GM18951 (cell line): ENCODE data around the gene MED13L.

Experiments
- POLR2A ChIP-seq: IDR thresholded peaks from 4 replicates; pipeline ENCODE4 v1.6.1; 2011; ENCODE audit warnings: mild to moderate bottlenecking; ENCODE audit not compliant: insufficient read length, insufficient read depth; ENCODE audit errors: extremely low read depth
- in situ Hi-C: fragments of 300-500 bp; cut with MboI; formaldehyde crosslinking; loops from one replicate; pipeline ENCODE4 v1.12.0; 2022; ENCODE audit warnings: low sequenced_read_pairs, mixed read lengths, inconsistent platforms; ENCODE audit not compliant: unreplicated experiment

The MED13L gene

DNA sequence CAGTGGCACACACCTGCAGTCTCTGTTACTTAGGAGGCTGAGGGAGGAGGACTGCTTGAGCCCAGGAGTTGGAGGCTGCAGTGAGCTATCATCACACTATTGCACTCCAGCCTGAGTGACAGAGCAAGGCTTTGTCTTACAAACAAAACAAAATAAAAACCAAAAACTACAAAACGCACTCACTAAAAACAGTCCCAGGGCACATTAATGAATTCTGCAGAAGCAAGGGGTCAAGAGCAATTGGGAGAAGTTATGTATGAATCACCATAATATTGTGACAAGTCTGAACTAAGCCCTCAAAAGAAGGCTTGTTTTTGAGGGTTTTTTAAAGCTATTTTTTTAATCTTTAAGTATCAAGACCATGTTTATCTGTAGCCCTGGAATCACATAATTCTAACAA lies 201.1 kb downstream of the MED13L start:
- no peak for TF ChIP-seq POLR2A
- in situ Hi-C loops, result no loop called here

DNA sequence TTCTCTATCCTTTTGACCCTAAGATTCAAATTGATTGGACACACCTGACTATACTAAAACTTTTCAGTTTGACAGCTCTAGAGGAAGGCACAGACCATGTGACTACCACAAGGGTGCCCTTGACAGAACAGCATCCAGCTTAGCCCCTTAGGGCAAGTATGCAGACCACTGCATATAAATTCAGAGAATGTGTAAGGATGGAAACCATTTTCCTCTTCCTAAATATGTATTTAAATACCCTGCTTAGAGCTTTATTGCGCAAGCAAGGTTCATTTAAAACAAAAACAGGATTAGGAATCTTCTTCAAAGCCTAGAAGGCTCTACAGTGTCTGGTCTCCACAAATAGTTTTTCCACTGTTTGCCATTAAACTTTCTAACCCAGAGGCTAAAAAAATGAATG lies 202.8 kb downstream of the MED13L start:
- no peak for TF ChIP-seq POLR2A
- in situ Hi-C loops, result no loop called here

DNA sequence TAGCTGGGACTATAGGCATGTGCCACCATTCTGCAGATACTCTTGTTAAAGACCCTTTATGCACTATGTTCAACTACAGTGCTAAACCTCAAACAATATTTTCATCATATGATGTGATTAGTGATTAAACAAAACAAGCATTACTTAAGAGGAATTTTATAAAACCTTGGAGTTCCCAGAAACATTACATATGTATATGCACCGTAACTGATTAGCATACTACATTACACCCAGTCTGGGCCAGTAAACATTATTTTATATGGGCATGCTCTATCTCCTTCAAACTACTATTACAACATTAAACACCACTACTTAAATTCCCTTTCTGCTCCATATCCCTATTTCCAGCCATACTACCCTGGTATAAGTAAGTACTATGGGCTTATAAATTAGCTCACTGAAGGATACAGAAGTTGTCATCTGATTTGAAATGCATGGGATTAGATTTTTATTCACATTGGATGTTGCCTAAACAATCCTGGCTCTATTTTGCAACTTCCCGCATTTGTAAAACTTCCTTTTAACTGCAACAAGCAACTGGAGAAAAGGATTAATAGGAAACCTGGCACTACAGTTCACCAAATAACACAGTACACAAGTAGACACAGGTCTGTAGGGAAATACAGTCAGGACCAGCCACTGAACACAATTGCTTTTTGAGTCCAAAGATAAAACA lies 205.8 kb downstream of the MED13L start:
- in situ Hi-C loops, result no loop called here
- no peak for TF ChIP-seq POLR2A

DNA sequence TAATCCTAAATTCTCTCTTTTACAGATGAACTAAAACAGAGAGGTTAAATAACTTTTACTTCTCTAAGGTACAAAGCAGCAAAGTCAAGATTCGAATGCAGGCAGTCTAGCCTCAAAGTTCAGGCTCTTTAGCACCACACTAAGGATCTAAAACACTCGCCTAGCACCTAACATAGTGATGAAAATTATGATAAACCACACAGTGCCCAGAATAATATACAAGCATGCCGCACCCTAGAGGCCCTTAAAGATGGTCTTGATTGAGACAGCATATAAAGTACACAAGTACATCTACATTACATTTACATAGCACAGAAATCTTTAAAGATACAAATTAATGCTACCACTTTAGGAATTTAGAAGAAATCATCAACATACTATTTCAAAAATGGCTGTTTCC lies 207.0 kb downstream of the MED13L start:
- no peak for TF ChIP-seq POLR2A
- in situ Hi-C loops, result no loop called here

DNA sequence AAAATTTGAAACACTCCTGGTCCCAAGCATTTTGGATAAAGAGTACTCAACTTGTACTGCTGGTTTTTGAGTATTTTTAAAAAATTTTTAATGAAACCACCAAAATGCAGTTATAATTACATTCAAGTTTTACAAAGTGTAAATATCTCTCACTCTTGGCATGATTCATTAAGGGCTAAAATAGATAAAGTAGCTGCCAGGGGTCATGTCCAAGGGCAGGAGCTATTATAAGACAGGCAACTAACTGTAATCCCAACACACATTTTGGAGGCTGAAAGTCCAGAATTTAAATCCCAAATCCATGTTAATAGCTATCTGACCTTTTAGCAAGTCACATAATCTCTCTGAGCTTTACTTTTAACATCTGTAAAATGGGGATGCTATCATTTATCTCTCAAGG lies 207.6 kb downstream of the MED13L start:
- in situ Hi-C loops, result no loop called here
- no peak for TF ChIP-seq POLR2A

DNA sequence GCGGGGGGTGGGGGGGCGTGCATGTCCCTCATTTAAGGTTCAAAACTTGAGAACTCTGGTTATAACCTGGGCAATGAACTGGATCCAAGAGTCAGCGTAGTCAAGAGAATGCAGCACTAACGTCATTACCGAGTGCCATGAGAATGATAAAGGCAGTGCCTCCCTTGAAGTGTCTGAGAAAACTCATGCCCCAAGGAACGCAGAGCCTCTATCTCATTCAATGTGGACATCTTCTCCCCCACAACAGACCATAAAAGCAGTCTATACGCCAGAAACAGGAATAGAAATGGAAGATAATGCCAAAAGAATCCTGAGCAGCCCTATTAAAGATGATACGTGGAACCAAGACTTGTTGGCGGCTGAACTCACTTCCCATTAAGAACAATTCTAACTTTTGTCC lies 208.6 kb downstream of the MED13L start:
- no peak for TF ChIP-seq POLR2A
- in situ Hi-C loops, result no loop called here

DNA sequence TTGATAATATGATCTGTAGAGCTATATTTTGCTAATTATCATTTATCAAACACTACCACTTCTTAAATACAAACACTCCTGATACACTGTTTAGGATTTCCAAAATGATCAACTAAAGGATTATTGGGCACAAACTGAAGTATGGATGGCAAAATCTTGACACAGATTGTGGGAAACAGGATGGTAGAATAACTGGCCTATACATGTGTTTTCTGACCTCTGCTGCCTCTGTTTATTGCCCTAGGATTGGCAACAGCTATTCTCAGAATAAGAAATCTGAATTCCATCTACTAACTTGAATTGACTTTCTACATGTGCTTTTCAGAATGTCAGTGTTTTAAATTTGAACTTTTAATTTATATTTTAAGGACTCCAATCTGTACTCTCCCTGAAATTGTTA lies 209.1 kb downstream of the MED13L start:
- in situ Hi-C loops, result no loop called here
- no peak for TF ChIP-seq POLR2A

DNA sequence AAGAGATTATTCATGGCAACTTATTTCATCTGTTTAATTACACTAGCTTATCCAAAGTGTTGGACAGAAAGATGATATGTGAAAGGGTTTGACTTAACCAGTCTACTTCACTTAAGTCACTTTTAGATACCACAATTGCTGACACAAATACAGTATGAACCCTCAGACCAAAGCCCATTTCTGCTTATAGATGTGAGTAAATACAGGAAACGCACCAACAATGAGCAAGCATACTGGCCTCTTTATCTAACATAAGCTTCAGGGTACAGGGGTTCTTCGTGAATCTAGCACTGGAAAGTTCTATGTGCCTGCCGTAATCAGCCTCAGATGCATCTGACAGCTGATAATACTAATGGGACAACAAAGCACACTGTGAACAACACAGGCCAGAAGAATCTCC lies 209.6 kb downstream of the MED13L start:
- no peak for TF ChIP-seq POLR2A
- in situ Hi-C loops, result no loop called here

DNA sequence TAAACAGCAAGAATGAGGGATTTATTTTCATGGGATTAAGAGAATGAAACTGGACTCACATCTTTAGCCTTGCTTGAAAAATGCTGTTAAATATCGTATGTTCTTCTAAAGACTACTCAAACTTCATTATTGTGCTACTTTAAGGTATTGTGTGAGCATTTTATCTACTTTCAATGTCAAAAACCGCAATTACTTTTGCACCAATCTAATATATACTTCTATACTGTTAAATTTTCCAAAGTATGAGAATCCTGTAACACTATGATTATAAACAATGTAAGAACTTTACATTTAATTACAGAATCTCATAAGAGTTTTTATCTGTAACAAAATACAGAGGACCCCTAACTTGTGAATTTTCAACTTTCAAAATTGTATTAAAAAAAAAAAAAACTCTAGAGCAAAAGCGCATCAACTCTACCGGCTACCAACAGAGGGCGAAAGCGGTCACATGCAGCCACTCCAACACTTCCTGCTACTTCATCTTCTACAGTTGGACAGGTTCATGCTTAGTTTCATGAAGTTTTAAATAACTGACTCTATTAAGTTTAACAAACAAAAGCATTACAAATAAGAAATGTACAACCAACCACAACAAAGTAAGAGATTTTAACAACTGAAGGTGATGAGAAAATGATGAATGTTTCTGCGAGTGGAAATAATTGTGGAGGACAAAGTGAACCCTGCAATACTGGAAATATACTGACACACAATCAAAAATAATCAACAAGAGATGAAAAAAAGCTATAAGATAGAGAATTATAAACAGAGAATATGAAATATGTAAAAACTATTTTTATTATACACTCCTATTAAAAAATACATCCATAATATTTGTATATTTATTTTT lies 210.9 kb downstream of the MED13L start:
- in situ Hi-C loops, result no loop called here
- no peak for TF ChIP-seq POLR2A

DNA sequence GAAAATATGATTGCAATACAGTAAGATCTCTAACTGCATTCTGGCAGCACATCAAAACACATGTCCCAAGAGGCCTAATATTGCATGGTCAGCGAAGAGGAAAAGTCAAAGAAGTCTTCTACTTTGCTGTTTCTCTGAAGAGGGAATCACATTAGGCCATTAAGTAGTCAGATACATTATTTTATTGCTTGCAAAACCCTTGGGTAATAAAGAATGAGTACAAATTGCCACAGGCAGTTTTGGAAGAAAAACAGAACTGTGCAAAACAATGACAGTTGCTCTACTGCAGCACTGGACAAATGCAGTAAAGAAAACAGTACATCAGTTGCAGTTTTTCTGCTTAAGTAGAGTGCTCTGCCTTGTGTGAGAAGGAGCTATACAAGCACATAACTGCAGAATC lies 211.9 kb downstream of the MED13L start:
- in situ Hi-C loops, result no loop called here
- no peak for TF ChIP-seq POLR2A

DNA sequence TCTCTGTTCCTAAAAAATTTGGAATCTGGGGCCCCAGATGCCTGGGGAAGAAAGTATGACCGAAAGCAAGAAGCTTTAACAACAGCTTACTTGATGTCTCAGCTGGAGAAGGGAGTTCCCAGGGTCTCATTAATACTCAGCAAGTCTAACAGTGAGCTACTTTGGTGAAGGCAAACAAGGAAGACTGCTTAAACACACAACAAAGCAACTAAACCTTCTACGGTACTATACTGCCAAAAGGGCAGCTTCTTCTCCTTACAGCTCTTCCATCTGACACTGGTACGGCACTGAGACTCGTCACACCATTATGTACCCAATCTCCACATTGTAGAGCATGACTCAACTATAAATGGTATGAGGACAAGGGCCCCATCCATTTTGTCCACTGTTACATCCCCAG lies 213.0 kb downstream of the MED13L start:
- no peak for TF ChIP-seq POLR2A
- in situ Hi-C loops, result no loop called here

DNA sequence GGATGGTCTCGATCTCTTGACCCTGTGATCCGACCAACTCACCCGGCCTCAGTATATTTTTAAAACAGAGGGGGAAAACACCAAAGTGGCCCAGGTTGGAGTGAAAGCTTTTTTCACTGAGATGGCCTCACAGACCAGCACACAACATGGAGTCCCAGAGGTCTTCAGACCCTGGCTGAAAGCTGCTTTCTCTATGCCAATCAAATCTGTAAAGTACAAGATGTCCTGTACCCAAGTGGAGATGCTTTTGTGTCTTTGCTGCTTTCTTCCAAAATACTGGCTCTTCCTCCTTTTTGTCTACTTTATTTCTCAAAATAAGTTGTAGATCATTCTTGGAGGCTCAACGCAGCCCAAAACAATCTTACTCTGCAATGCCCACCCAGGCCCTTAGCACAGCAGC lies 214.8 kb downstream of the MED13L start:
- in situ Hi-C loops, result no loop called here
- no peak for TF ChIP-seq POLR2A

DNA sequence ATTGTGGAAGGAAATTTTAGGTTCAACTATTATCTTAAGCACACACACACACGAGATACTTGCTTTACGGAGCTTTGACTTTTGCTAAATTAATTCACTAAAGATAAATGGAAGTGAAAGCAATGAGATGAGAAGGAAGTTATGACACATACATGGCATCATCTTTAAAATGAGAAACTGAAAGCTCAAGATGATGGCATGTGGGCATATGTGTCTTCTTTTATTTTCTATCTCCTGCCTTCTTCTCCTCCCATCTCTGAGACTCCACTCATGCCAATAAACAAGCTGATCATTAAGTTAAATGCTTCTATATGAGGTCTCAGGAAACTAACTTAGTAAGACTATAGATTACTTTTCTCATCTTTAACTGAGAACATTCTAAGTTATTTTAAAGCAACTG lies 216.7 kb downstream of the MED13L start:
- TF ChIP-seq POLR2A, result no peak
- in situ Hi-C loops, result no loop called here

DNA sequence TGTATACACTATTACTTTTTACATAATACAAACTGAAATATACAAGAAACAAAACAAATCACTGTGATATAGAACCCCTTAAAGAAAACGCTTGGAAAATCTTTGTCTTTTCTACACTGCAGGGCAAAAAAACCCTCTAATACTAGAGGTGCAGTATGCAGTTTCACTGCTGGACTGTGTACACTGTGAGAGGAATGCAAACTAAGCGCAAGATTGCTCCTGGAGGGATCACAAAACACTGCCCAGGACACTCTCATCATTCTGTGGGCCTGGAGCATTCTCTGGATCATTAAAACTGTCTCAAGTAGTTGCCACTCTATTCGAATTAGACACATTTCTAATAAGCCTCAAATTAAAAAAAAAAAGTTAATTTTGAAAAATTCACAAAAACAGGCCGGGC lies 217.6 kb downstream of the MED13L start:
- no peak for TF ChIP-seq POLR2A
- in situ Hi-C loops, result no loop called here

DNA sequence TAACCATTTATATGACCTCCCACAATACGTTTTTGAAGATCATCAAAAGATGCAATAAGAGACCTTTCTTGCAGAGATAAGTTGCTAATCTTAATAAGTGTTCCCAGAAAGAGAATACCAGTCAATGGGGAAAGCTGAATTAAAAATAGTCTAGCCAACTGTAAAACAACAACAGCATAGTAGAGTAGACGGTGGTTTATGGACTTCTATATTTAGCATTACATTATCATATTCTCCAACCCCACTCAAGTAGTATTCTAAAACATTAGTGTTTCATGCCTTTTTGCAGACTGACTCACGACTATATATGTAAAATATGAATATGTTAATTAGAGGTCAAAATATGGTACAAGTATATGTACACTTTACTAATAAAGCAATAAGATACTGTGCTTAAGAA lies 218.9 kb downstream of the MED13L start:
- no peak for TF ChIP-seq POLR2A

DNA sequence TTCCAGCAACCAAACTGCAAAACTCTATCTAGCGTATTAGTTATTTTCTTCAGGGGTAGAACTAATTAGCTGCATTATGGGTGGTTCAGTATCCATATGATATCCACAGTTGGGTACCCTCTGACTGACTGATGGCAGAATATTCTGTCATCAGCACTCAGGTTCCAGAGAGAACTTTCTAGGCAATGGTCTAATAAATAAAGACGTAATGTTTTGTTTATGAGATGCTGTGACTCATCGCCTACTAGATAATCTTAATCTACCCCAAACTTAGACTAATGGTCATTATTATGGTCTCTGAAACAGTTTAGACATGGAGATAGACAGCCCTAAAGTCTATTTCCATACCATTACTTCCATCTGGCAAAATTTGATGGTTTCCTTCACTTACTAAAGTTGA lies 220.1 kb downstream of the MED13L start:
- in situ Hi-C loops, result no loop called here

More for the DNA sequence above, 218.9 kb downstream of the MED13L start:
- in situ Hi-C loops, result no loop called here

More for the DNA sequence above, 220.1 kb downstream of the MED13L start:
- no peak for TF ChIP-seq POLR2A
